NCI-H2227 (cell line): ENCODE data around the gene KRT32.

Experiments used
- DNase-seq: peaks from one replicate; lab custom pipeline; 2025; ENCODE audit not compliant: unreplicated experiment; lab: John Stamatoyannopoulos, UW

Gene KRT32

DNA sequence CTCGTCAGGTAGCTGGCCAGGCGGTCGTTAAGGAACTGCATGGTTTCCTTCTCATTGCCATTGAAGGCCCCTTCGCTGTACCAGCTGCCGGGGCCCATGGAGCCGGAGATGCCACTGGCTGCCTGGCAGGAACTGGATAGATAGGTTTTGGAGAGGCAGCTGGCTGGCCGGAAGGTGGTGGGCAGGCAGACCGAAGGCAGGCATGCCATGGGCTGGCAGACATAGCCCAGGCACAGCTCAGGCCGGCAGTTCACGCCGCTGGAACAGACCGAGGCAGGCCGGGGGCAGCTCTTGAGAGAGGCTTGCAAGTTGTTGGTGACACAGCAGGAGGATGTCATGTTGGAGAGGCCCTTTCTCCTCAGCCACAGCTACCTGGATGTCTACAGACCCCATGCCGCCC lies at the start of gene KRT32:
KRT32 (minus strand) TSS at position 399 of the 400 bp plus-strand sequence; CDS start at position 338, 61 bp downstream.
- DNase-seq, result no peak

DNA sequence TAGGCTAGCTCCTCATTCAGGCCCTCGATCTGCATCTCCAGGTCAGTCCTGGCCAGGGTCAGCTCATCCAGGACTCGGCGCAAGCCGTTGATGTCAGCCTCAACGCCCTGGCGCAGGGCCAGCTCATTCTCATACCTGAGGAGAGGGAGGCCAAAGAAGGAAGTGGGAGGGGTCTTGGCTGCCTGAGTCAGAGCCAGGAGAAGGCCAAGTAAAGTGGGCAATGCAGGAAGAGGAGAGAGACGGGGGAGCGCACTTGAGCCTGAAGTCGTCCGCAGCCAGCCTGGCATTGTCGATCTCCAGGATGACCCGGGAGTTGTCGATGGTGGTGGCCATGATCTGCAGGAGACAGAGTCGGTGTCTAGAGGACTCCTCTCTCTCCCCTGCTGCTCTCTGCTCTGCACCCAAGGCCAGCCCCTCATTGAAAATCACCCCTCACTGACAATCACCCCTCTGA lies 49.7 kb upstream of the KRT32 start:
- DNase-seq, result no peak

DNA sequence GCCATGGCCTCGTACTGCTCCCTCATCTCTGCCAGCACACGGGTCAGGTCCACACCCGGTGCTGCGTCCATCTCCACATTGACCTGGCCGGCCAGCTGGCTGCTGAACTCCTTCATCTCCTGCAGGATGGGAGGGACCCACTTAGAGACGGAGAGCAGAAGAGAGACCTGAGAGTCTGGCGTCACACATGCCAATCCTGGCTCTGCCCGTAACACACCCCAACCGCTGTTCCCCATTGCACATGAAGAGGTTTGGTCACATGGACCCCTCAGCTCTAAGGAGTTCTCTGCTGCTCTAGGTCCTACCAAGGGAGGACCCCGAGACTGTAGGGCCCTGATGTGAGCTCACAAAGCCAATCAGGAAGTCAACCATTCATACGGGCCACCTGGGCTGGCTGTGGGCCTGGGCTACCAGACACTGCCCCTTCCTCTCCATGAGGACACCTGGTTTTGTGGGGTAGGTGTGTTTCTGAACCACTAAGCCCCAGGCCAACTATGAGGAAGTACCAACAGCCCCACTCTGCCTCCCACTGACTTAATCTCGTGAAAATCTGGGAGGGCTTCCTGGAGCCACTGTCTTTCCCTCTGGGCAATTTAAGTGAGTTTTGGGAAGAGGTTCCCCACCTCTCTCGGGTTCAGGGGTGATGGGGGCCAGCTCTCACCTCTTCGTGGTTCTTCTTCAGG lies 49.1 kb upstream of the KRT32 start:
- no peak for DNase-seq

DNA sequence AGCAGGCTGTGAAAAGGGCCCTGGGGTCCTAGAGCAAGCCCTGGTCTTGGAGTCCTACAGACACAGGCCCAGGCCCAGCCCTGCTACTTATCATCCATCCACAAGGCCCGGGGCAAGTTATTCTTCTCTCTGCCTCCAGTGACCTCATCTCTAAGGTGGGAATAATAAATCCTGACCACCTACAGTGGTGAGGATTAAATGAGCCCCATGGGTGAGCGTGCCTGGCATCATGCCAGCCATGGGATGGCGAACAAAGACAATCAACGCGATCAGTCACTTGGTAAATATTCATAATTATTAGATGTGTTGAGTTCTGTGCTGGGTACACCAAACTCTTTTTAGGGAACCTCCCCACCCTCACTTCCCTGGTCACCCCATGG lies 46.0 kb upstream of the KRT32 start:
- DNase-seq, result no peak

DNA sequence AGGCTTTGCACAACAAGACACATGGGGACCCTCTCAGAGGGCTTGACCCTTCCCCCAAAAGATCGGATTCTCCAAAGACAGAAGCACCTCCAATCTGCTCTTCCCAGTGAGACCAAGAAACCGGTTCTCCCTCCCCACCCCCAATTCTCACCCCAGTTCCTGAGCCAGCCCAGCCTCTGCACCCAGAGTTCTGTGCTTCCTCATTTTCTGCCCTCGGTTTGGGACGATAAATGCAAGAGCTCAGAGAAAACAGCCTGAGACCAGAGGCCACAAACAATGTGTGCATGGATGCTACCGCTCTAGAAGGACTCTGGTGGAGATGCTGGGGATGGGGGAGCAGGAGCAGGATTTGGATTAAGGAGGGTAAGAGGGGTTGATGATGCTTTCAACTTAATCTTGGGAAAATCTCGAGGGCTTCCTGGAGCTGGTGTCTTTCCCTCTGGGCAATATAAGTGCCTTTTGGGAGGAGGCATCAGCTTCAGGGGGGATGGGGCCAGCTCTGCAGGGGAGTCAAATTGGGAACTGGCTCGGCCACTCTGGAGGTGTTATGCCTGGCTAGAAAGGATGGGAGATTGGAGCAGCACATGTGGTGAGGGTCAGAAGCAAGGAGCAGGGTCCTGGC lies 45.5 kb upstream of the KRT32 start:
- no peak for DNase-seq

DNA sequence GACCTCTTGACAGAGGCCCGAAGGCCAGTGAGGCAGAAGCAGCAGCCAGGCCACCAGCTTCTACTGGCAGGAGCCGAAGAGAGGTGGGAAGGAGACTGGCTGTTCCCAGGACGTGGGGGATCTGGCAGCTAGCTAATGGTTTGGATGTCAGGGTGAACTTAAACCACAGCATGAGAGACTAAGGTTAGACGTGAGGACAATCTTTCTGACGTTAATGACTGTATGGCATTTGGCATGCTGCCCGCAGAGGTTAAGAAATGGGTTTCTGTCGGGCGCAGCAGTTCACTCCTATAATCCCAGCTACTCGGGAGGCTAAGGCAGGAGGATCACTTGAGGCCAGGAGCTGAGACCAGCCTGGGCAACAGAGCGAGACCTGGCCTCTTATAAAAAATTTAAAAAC lies 44.5 kb upstream of the KRT32 start:
- DNase-seq, result no peak

DNA sequence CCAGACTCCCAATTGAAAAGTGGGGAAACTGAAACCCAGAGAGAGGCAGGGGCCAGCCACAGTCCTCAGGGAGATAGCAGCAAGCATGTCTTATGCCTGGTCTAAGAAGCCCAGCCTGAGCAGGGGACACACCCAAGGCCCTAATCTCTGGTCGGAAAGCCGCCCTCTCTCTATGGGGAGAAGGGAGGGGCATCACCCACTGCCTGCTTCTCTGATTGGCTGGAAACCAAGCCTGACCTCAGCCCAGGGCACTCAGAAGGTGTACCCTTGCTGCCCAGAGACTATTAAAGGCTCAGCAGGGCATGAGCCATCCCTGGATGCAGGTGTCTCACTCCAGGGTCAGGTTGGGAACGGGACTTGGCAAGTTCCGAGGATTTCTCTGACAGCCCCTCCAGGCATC lies 43.9 kb upstream of the KRT32 start:
- DNase-seq, result no peak

DNA sequence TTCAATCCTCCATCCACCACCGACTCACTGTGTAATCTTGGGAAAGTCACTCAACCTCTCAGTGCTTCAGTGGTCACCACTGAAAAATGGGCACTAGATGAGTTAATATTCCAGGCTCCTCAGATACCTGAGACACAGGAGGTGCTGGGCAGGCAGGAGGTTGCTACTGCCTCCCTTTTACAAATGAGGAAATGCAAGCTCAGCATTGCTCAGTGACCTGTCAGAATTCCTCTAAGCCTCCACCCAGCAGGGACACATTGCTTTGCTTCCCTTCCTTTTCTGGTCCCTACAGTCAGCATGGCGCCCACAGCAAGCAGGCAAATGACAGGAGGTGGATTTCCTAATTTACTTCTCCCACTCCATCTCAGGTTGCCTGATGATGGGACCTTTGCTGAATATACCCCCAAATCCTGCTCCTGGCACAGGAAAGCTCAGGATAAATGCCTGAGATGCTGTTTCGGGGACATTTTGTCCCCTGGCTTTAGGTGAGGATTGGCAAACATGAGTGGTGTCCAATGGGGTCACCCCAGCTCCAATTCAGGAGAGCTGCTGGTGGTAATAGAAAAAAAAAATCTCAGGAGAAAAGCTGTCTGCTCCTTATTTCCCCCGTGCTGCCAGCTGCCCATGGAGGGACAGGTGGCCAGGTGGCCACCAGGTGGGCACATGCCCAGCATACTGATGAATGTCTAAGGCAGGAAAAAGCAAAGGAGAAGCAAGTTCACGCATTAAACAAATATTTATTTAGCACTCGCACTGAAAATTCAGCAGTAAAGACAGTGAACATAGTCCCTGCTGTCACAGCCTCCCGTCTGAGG lies 43.3 kb upstream of the KRT32 start:
- no peak for DNase-seq

DNA sequence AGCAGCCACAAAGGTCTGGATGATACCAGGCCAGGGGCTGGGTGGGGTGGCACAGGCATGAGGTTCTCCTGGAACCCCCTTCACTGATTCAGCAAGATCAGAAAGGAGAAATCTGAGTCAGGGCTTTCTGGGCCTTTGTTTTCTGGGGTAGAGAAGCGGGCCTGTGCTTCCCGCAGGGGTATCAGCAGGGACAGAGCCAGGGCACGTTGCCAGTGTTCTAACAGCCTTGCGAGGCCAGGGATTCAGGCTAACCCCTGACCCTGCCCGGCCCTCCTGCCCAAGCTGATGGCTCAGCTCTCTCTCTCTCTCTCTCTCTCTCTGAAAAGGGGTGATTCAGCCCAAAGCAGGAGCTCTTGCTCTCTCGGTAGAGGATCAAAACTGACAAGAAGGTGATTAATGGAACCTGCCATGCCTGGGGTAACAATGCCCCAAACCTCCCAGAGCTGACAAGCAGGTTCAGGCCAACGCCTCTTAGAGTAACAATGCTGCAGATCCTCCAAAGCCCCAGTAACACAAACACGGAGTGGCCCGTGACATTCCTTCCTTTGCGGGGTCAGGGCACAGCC lies 40.2 kb upstream of the KRT32 start:
- no peak for DNase-seq

DNA sequence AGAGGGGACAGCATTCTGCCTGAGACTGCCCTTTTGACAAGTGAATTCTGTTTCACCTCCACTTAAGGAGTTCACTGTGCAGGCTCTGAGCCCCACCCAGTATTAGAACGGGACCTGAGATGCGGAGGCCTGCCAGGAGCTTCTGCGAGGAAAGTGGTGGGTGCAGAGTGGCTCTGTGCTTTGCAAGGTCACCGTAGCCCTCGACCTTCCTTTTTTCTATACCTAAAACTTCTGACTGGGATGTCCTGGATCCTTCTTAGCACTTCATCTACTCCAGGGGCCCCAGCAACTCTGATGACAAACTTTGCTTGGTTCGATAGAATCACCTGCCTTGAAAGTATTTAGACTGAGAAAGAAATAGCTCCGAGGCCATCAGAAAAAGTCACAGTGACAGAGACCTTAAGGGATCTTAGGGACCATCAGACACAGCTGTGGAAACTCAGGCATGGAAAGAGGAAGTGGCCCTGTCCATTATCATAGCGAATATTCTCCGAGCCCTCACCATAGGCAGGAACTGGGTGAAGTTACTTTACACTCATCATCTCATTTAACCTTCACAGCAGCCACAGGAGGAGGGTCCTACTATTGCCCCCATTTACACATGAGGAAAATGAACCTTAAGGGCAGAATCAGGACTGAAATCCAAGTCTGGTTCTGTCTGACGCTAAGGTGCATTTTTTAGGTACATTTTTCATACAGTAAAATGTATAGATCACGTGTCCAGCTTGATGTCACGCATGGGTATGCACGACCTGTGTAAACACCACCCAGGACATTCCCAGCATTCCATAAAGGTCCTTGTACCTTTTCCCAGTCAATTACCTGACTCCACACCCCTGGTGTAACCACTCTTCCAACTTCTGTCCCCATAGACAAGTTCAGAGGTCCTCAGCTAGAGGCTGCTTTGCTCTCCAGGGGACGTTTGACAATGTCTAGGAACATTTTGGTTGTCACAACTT lies 38.9 kb upstream of the KRT32 start:
- DNase-seq, result no peak

DNA sequence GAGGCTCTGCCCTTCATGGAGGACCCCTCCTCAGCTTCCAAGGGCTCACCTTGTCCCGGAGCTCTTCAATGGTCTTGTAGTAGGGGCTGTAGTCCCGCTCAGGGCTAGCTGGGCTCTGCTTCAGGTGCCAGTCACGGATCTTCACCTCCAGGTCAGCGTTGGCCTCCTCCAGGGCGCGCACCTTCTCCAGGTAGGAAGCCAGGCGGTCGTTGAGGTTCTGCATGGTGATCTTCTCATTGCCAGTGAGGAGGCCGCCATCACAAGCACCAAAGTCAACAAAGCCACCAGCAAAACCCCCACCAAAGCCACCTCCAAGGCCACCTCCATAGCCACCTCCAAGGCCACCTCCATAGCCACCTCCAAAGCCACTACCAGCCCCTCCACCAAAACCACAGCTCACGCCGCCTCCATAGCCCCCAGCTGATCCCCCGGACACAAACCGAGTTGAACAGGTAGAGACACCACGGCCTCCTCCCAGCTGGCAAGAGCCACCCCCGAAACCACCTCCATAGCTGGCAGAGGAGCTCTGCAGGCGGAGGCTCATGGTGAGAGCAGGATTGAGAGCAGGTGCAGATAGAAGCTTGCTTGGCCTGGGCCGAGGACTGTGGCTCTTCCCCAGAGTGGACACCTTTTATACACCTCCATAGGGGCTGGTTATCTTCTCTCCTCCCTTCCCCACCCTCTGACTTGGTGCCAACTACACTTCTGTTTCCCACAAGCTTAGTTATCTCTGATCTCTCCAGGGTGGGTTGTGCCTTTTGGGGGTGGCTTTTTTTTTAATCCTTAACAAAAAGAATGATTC lies 38.0 kb upstream of the KRT32 start, which contains the start of gene KRT13:
KRT13 (minus strand) TSS at position 606 of the 802 bp plus-strand sequence; CDS start at position 544, 62 bp downstream.
- no peak for DNase-seq

DNA sequence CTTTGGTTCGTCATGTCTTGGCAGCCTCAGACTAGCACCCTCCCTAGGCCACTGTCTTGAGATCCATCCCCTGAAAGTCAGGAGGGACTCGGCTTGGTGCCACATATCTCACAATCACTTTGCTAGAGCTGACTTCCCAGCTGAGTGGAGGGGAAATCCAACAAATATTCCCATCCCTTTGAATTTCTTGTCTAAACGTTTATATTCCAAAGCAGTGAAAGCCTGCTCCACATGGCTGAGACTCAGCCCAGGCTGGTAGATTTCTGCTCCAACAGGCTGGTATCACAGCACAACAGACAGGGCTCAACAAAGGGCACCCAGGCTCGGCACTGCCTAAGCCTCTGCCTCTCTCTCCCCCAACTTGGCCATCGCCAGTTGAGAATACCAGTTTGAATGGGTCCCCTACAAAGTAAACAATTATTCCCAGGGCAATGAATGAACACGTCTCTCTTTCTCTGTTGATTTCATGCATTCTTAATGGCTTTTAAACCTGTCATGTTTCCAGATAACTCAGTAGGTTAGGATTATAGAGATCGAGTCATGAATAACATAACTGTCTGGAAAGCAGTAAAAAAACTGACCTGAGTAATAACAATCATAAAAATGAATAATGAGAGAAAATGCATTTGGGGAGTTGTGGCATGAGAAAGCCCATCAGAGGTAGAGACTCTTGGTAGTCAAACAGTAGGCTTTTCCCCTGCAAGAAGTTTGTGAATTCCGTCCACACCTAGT lies 37.2 kb upstream of the KRT32 start:
- DNase-seq, result no peak

DNA sequence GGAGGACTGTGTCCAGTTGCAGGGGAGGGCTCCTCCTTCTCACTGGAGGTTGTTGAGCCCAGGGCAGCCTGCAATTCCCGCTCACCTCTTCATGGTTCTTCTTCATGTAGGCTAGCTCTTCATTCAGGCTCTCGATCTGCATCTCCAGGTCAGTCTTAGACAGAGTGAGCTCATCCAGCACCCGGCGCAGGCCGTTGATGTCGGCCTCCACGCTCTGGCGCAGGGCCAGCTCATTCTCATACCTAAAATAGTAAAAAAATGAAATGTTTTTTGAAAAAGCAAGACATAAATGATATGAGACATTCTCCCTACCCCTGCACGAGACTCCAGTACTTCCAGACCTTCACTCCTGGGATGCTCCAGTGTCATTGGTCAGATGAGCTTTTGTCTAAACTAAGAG lies 36.0 kb upstream of the KRT32 start:
- no peak for DNase-seq

DNA sequence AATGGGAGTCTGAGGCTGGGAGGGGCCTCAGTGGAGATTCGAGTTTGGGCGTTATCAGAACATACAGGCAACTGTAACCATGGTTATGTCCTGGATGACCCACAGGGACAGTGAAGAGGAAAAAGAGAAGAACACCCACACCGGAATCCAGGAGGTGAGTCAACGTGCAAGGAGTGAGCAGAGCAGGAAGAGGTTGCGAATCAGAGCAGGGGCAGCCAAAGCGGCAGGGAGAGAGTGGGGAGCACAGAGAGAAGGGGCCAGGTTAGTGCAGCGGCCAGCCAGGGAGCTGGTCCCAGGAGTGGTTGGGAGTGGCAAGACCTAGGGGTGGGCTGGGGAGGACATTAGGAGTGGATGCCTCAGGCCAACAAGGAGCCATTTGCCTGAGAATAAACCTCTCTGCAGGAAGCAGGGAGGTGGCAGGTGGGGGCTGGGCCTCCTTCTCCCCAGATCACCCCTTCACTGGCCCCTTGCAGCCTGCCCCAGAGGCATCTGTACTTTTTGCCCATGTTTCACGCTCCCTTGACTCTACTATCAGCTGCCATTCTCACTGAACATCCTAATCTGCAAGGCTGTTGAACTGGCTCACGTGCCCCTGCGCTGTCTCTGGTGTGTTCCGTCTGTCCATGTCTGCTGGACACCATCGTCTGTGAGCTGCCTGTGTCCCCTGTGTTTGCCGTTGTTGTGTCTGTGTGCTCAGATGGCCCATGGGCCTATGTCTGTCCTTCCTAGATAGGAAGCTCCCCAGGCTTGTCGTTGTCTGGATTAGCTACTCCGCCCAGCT lies 33.1 kb upstream of the KRT32 start:
- no peak for DNase-seq

DNA sequence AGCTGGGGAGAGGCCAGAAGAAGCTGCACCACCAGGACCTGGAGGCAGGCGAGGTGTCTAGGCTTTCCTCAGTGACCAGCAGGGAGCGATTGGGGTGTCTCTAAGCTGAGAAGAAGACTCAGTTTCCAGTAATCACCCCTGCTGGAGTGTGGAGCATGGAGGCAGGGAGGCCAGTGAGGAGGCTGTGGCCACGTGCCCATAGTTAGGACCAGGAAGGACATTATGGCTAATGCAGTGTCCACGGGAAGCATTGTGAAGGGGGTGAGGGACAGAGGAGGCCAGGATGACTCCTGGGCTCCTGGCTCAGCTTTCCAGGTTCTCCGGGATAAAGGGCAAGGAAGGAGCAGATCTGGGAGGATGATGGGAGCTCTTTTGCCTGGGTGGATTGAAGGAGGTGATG lies 32.5 kb upstream of the KRT32 start:
- DNase-seq, result no peak

DNA sequence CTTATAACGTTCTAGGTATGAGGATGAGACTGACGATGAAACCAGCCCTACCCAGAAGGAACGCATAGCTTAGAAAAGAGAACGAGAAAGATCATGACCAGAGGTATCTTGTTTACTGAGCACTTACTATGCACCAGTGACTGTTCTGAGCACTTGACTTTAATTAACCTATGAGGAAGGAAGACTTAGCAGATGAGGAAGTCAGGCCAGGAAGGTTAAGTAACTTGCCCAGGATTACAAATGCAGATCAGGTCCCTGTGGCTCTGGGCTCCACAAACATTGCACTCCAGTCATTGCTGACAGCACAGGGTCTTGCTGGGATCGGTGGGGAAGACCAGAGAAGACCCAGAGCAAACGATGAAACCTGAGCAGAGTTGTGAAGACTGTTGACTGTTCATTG lies 31.1 kb upstream of the KRT32 start:
- no peak for DNase-seq

DNA sequence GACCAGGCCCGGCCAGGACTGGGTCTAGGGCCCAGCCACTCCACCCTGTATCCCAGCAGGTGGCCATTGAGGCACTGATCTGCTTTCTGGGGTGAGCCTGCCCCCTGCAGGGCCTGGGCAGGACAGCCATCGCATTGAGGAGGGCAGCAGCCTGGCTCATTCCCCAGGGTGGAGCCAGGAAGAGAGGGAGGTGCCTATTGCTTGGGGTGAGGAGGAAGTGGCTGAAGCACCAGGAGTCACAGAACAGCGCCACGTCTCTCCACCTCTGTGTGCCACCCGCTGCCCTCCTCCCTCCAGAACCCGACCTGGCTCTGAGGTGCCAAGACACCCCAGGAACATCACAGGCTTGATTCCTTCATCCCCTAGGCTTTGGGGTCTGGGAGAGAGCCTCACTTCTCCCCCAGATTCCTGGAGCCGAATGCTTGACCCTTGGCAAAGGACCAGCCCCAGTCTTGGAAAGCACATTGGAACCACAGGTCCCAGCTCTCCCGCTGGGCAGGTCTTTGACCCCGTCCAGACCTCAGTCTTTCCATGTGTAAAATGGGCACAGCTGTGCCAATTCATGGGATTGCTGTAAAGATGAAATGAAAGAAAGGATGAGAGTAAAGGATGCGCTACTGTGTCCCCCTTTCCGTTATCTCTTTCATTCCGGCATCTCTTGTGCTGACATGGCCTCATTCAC lies 29.8 kb upstream of the KRT32 start:
- DNase-seq, result peak; percentile 23

DNA sequence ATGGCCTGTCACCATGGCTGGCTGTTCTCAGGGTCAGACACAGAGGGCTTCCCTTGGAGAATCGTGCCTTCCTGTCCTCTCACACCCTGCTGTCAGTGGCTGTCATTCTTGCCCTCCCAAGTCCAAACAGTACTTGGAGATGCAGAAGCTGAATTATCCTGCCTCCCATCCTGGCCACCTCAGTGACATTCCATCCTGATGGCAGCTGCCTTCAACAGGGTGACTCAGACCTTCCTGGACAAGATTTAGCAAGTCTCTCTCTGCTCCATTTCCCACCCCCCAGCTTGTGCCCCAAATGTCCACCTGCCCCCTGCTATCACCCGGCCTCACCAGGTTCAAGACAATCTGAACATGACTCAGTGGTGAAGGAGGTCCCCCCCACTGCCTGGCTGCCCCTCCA lies 27.3 kb upstream of the KRT32 start:
- DNase-seq, result no peak
